Ishikawa (cell line): Measurements from ENCODE around the gene ANKRD11.

ENCODE experiments used
- CEBPB ChIP-seq: IDR thresholded peaks from 2 replicates; pipeline ENCODE4 v1.6.1; 2012
- EGR1 ChIP-seq: IDR thresholded peaks from 2 replicates; pipeline ENCODE4 v1.6.1; 2012
- EP300 ChIP-seq: IDR thresholded peaks from 2 replicates; pipeline ENCODE4 v1.6.1; 2012; ENCODE audit warnings: borderline replicate concordance
- MAX ChIP-seq: IDR thresholded peaks from 2 replicates; pipeline ENCODE4 v1.6.1; 2012
- TEAD4 ChIP-seq: IDR thresholded peaks from 2 replicates; pipeline ENCODE4 v1.6.1; 2012

GRCh38 chr16:89237733-89238132 is 252.6 kb downstream of the ANKRD11 start:
- TF ChIP-seq TEAD4 (no peak), EGR1 (no peak), MAX (no peak), EP300 (no peak), CEBPB (no peak)
